ENCODE results near the gene WSB1.

Gene WSB1

GRCh38 chr17:27336184-27336583 is 42.3 kb downstream of the WSB1 start:
- H3K14ac ChIP-seq (ENCODE audit: low read length in 2 of 2) = no peak overlapping the region
- no peak overlapping the region for H3K4ac ChIP-seq (ENCODE audit: low read depth in 1 of 2, low read length in 2 of 2)
- no peak overlapping the region for H2BK5ac ChIP-seq (ENCODE audit: low read depth, low read length, poor library complexity, severe bottlenecking)
- no peak overlapping the region for H2AK5ac ChIP-seq (ENCODE audit: low read length, severe bottlenecking)
- no peak overlapping the region for H3K9ac ChIP-seq (ENCODE audit: low read length)
- H2AFZ ChIP-seq (ENCODE audit: low read depth, low read length) = no peak overlapping the region
- H3K4me1 ChIP-seq (ENCODE audit: control insufficient read depth, insufficient read depth, low read depth, low read length) = peaks cover 11% of the 10 kb centered on the region
- no peak overlapping the region for H2BK12ac ChIP-seq (ENCODE audit: low read length in 2 of 2)
- no peak overlapping the region for H3K23ac ChIP-seq (ENCODE audit: low read length in 2 of 2)
- no peak overlapping the region for H3K4me2 ChIP-seq (ENCODE audit: low read length, poor library complexity, severe bottlenecking)
- H2BK15ac ChIP-seq (ENCODE audit: low read depth, poor library complexity, severe bottlenecking) = no peak overlapping the region
- peaks cover 2% of the 10 kb centered on the region for H3K79me1 ChIP-seq (replicated peaks; ENCODE audit: low read length, poor library complexity, severe bottlenecking)
- 88% methylated on average over 3 of the region's 3 CpGs for WGBS
- no peaks in the 10 kb centered on the region for H3K36me3 ChIP-seq (ENCODE audit: control insufficient read depth in 1 of 2, insufficient read depth in 2 of 2, low read depth in 1 of 2, low read length in 2 of 2)
- H4K91ac ChIP-seq (ENCODE audit: low read length) = no peak overlapping the region
- H3K9me3 ChIP-seq (ENCODE audit: control insufficient read depth, low read length) = no peaks in the 10 kb centered on the region
- no peak for DNase-seq
- no peak overlapping the region for H3K4me3 ChIP-seq (ENCODE audit: insufficient read depth in 1 of 2, low read depth in 1 of 2, low read length in 2 of 2)
- H3K27ac ChIP-seq (ENCODE audit: low read length, poor library complexity, severe bottlenecking) = no peak overlapping the region
- no peak overlapping the region for H3K18ac ChIP-seq (ENCODE audit: low read depth in 1 of 2, low read length in 2 of 2)
- no peak overlapping the region for H2BK120ac ChIP-seq (ENCODE audit: low read depth, low read length)
- no peak overlapping the region for H4K8ac ChIP-seq (ENCODE audit: low read length)
- H3K27me3 ChIP-seq (ENCODE audit: control insufficient read depth in 1 of 2, insufficient read depth in 1 of 2, low read length in 2 of 2) = no peaks in the 10 kb centered on the region

GRCh38 chr17:27338536-27338985 is 44.6 kb downstream of the WSB1 start:
- H4K8ac ChIP-seq (ENCODE audit: low read length) = no peak overlapping the region
- no peaks in the 10 kb centered on the region for H3K9me3 ChIP-seq (ENCODE audit: control insufficient read depth, low read length)
- no peak overlapping the region for H2BK12ac ChIP-seq (ENCODE audit: low read length in 2 of 2)
- peaks cover 2% of the 10 kb centered on the region for H3K79me1 ChIP-seq (replicated peaks; ENCODE audit: low read length, poor library complexity, severe bottlenecking)
- peaks cover 2% of the 10 kb centered on the region for H3K4me1 ChIP-seq (ENCODE audit: control insufficient read depth, insufficient read depth, low read depth, low read length)
- no peak overlapping the region for H3K4ac ChIP-seq (ENCODE audit: low read depth in 1 of 2, low read length in 2 of 2)
- no peak overlapping the region for H3K9ac ChIP-seq (ENCODE audit: low read length)
- no peak overlapping the region for H3K14ac ChIP-seq (ENCODE audit: low read length in 2 of 2)
- no peak overlapping the region for H3K18ac ChIP-seq (ENCODE audit: low read depth in 1 of 2, low read length in 2 of 2)
- no peaks in the 10 kb centered on the region for H3K36me3 ChIP-seq (ENCODE audit: control insufficient read depth in 1 of 2, insufficient read depth in 2 of 2, low read depth in 1 of 2, low read length in 2 of 2)
- no peak for DNase-seq
- no peak overlapping the region for H2AK5ac ChIP-seq (ENCODE audit: low read length, severe bottlenecking)
- no peak overlapping the region for H3K4me2 ChIP-seq (ENCODE audit: low read length, poor library complexity, severe bottlenecking)
- H3K4me3 ChIP-seq (ENCODE audit: insufficient read depth in 1 of 2, low read depth in 1 of 2, low read length in 2 of 2) = no peak overlapping the region
- no peak overlapping the region for H3K27ac ChIP-seq (ENCODE audit: low read length, poor library complexity, severe bottlenecking)
- H4K91ac ChIP-seq (ENCODE audit: low read length) = no peak overlapping the region
- H2BK15ac ChIP-seq (ENCODE audit: low read depth, poor library complexity, severe bottlenecking) = no peak overlapping the region
- no peak overlapping the region for H2AFZ ChIP-seq (ENCODE audit: low read depth, low read length)
- no peak overlapping the region for H3K23ac ChIP-seq (ENCODE audit: low read length in 2 of 2)
- WGBS = 80% methylated on average over 6 of the region's 9 CpGs
- no peak overlapping the region for H2BK120ac ChIP-seq (ENCODE audit: low read depth, low read length)
- no peak overlapping the region for H2BK5ac ChIP-seq (ENCODE audit: low read depth, low read length, poor library complexity, severe bottlenecking)
- H3K27me3 ChIP-seq (ENCODE audit: control insufficient read depth in 1 of 2, insufficient read depth in 1 of 2, low read length in 2 of 2) = no peaks in the 10 kb centered on the region

DNA sequence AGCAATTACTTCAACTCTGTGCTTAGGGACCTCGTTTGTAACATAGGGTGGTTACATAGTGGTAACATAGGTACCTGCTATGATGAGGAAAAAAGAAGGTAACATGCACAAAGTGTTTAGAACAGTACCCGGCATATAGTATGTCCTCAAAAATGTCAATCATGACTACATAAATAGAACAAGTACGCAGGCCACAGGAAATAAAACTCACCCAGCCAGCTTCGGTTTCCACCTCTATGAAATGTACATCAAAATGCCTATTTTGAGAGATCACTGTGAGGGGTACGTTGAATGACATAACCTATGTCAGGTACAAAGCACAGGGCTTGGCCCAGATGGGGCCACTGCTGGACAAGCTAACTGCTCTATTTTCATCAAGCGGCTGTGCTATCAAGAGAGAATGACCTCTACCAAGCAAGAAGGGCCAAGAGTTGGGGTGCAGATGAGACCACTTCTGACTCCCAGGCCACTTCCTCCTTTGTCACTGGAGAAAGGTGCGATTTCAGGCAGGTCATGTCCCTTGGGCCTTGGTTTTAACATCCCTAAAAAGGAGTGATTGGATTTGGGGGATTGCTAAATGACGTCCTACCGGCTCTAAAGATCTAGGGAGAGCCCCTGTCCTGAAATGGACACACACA is 45.4 kb downstream of the WSB1 start:
- Histone ChIP-seq H3K27me3 (ENCODE audit: control insufficient read depth in 1 of 2, insufficient read depth in 1 of 2, low read length in 2 of 2) (no peaks in the 10 kb centered on the region), H4K91ac (ENCODE audit: low read length) (no peak overlapping the region), H3K4me1 (ENCODE audit: control insufficient read depth, insufficient read depth, low read depth, low read length) (no peaks in the 10 kb centered on the region), H3K36me3 (ENCODE audit: control insufficient read depth in 1 of 2, insufficient read depth in 2 of 2, low read depth in 1 of 2, low read length in 2 of 2) (no peaks in the 10 kb centered on the region), H3K4me3 (ENCODE audit: insufficient read depth in 1 of 2, low read depth in 1 of 2, low read length in 2 of 2) (no peak overlapping the region), H2BK5ac (ENCODE audit: low read depth, low read length, poor library complexity, severe bottlenecking) (no peak overlapping the region), H3K23ac (ENCODE audit: low read length in 2 of 2) (no peak overlapping the region), H4K8ac (ENCODE audit: low read length) (no peak overlapping the region), H3K9ac (ENCODE audit: low read length) (no peak overlapping the region), H3K14ac (ENCODE audit: low read length in 2 of 2) (no peak overlapping the region), H2AK5ac (ENCODE audit: low read length, severe bottlenecking) (no peak overlapping the region), H2BK15ac (ENCODE audit: low read depth, poor library complexity, severe bottlenecking) (no peak overlapping the region), H3K27ac (ENCODE audit: low read length, poor library complexity, severe bottlenecking) (no peak overlapping the region), H2AFZ (ENCODE audit: low read depth, low read length) (no peak overlapping the region), H3K4me2 (ENCODE audit: low read length, poor library complexity, severe bottlenecking) (no peak overlapping the region), H3K79me1 (replicated peaks; ENCODE audit: low read length, poor library complexity, severe bottlenecking) (no peaks in the 10 kb centered on the region), H2BK12ac (ENCODE audit: low read length in 2 of 2) (no peak overlapping the region), H2BK120ac (ENCODE audit: low read depth, low read length) (no peak overlapping the region), H3K18ac (ENCODE audit: low read depth in 1 of 2, low read length in 2 of 2) (no peak overlapping the region), H3K9me3 (ENCODE audit: control insufficient read depth, low read length) (no peaks in the 10 kb centered on the region), H3K4ac (ENCODE audit: low read depth in 1 of 2, low read length in 2 of 2) (no peak overlapping the region)
- DNase-seq = no peak
- WGBS = 94% methylated on average over 9 of the region's 9 CpGs

DNA sequence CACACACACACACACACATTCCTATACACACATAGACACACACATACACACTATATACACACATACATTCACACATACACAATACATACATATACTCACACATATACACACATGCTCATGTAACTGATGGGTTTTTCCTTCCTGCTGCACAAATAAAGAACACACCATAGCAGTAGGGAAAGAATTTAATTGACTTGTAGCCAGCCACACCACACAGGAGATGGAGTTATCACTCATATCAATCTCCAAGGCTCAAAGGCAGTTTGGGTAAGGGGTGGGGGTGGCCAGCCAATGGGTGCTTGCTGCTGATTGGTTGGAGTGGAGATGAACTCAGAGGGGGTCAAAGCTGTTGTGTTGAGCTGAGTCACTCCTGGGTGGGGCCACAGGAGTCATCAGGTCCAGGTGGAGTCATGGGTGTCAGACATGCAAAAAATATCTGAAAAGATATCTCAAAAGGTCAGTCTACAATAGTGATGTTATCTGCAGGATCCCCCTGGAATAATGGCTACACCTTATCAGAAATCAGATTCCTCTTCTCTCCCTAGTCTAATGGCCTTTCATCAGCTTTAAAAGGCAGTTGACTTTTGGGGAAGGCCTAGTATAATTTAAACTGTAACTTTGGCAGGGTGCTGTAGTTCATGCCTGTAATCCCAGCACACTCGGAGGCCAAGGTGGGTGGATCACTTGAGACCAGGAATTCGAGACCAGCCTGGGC is 46.1 kb downstream of the WSB1 start:
- Histone ChIP-seq H3K36me3 (ENCODE audit: control insufficient read depth in 1 of 2, insufficient read depth in 2 of 2, low read depth in 1 of 2, low read length in 2 of 2) (no peaks in the 10 kb centered on the region), H3K4me3 (ENCODE audit: insufficient read depth in 1 of 2, low read depth in 1 of 2, low read length in 2 of 2) (no peak overlapping the region), H3K23ac (ENCODE audit: low read length in 2 of 2) (no peak overlapping the region), H4K91ac (ENCODE audit: low read length) (no peak overlapping the region), H3K4me1 (ENCODE audit: control insufficient read depth, insufficient read depth, low read depth, low read length) (no peaks in the 10 kb centered on the region), H3K27ac (ENCODE audit: low read length, poor library complexity, severe bottlenecking) (no peak overlapping the region), H2BK12ac (ENCODE audit: low read length in 2 of 2) (no peak overlapping the region), H3K9me3 (ENCODE audit: control insufficient read depth, low read length) (no peaks in the 10 kb centered on the region), H2AFZ (ENCODE audit: low read depth, low read length) (no peak overlapping the region), H2BK5ac (ENCODE audit: low read depth, low read length, poor library complexity, severe bottlenecking) (no peak overlapping the region), H3K18ac (ENCODE audit: low read depth in 1 of 2, low read length in 2 of 2) (no peak overlapping the region), H2BK120ac (ENCODE audit: low read depth, low read length) (no peak overlapping the region), H2BK15ac (ENCODE audit: low read depth, poor library complexity, severe bottlenecking) (no peak overlapping the region), H2AK5ac (ENCODE audit: low read length, severe bottlenecking) (no peak overlapping the region), H3K4me2 (ENCODE audit: low read length, poor library complexity, severe bottlenecking) (no peak overlapping the region), H3K4ac (ENCODE audit: low read depth in 1 of 2, low read length in 2 of 2) (no peak overlapping the region), H3K9ac (ENCODE audit: low read length) (no peak overlapping the region), H3K14ac (ENCODE audit: low read length in 2 of 2) (no peak overlapping the region), H4K8ac (ENCODE audit: low read length) (no peak overlapping the region), H3K79me1 (replicated peaks; ENCODE audit: low read length, poor library complexity, severe bottlenecking) (no peaks in the 10 kb centered on the region), H3K27me3 (ENCODE audit: control insufficient read depth in 1 of 2, insufficient read depth in 1 of 2, low read length in 2 of 2) (no peaks in the 10 kb centered on the region)
- DNase-seq = no peak
- 83% methylated on average over 2 of the region's 2 CpGs for WGBS

All from mesenchymal stem cell (in vitro differentiated cells and primary cell).